HCT116 (cell line): Measurements from ENCODE around the gene ERG. TPM values are rescaled to one million over a fixed set of nuclear protein-coding genes. Genes with fewer than 3 reads are reported as not detected.

ENCODE experiments used
- ATAC-seq: fragments of 200-7000 bp; cut with Tn5 transposase; 2 replicates; pipeline ENCODE4 v1.9.1; 2020; ENCODE audit warnings: mild to moderate bottlenecking, moderate library complexity
- BruUV-seq: library from RNA; stranded (reverse); fragments of 400-500 nt; replicated peaks from 2 replicates; lab custom pipeline; 2021; lab: Mats Ljungman, UMichigan
- CTCF ChIA-PET: fragments of 300-600 bp; sonication (Branson Sonifier 250); formaldehyde crosslinking; loops from one replicate; lab custom pipeline; 2021; ENCODE audit warnings: antibody characterized with exemption; lab: Charles Lee
- POLR2A ChIA-PET: fragments of 300-600, 350-600 bp; sonication (Branson Sonifier 250); formaldehyde crosslinking; loops from one replicate; lab custom pipeline; 2021; ENCODE audit warnings: antibody characterized with exemption; lab: Charles Lee
- RAD21 ChIA-PET, 2 experiments: fragments of 300-600 bp; sonication (Branson Sonifier 250); formaldehyde crosslinking; loops; one replicate each; lab custom pipeline; 2023; ENCODE audit warnings: low total read pairs in 2 of 2; ENCODE audit not compliant: uncharacterized antibody in 2 of 2, unreplicated experiment in 2 of 2, low non-redundant PET in 1 of 2; lab: Charles Lee
- DNase-seq: peaks from one replicate; pipeline ENCODE4 v3.0.0-alpha.2; 2010; ENCODE audit warnings: low read depth, low spot score
- H2AFZ ChIP-seq: fragments of 200-600 bp; shearing (Covaris generic), sonication (generic); 2 replicates; pipeline ENCODE4 v1.6.1; 2017; ENCODE audit warnings: low read depth, mixed run types, mixed read lengths, antibody characterized with exemption, low read length; ENCODE audit not compliant: poor library complexity, severe bottlenecking
- H3K27ac ChIP-seq: 2 replicates; pipeline ENCODE4 v1.5.1; 2012; ENCODE audit warnings: low read depth, low read length
- H3K27me3 ChIP-seq: fragments of 200-600 bp; sonication (generic); 2 replicates; pipeline ENCODE4 v1.6.1; 2016; ENCODE audit warnings: mixed run types, low read length, mixed read lengths; ENCODE audit not compliant: insufficient read depth
- H3K36me3 ChIP-seq, 2 experiments: fragments of 200-500 bp in 1 of 2; fragments of 200-600 bp in 1 of 2; sonication (Bioruptor generic) in 1 of 2; sonication (generic) in 1 of 2; 2 replicates each; pipeline versions ENCODE4 v1.5.1 to v1.6.1; 2014 to 2016; ENCODE audit warnings: low read length in 2 of 2, inconsistent platforms in 1 of 2, mixed read lengths in 1 of 2, mixed run types in 1 of 2; ENCODE audit not compliant: insufficient read depth in 2 of 2, control insufficient read depth in 1 of 2
- H3K4me1 ChIP-seq, 2 experiments: fragments of 200-600 bp in 1 of 2; sonication (generic) in 1 of 2; 2 replicates each; pipeline versions ENCODE4 v1.5.1 to v1.6.1; 2012 to 2017; ENCODE audit warnings: low read length in 2 of 2, inconsistent platforms in 1 of 2, mild to moderate bottlenecking in 1 of 2, mixed read lengths in 1 of 2, mixed run types in 1 of 2, moderate library complexity in 1 of 2; ENCODE audit not compliant: insufficient read depth in 2 of 2, control insufficient read depth in 1 of 2
- H3K4me2 ChIP-seq: fragments of 200-600 bp; sonication (generic); 2 replicates; pipeline ENCODE4 v1.6.1; 2017; ENCODE audit warnings: mixed run types, low read length, mixed read lengths
- H3K4me3 ChIP-seq, 2 experiments: fragments of 200-600 bp in 1 of 2; sonication (generic) in 1 of 2; replicated peaks in 1 of 2; 2 replicates each; pipeline ENCODE4 v1.5.1; 2011 to 2016; ENCODE audit warnings: low read length in 2 of 2, control low read depth in 1 of 2, low read depth in 1 of 2, mild to moderate bottlenecking in 1 of 2, mixed read lengths in 1 of 2, mixed run types in 1 of 2
- H3K79me2 ChIP-seq: fragments of 200-600 bp; sonication (generic); 2 replicates; pipeline ENCODE4 v1.6.1; 2017; ENCODE audit warnings: mild to moderate bottlenecking, mixed run types, low read length, moderate library complexity, mixed read lengths; ENCODE audit not compliant: insufficient read depth
- H3K9ac ChIP-seq: fragments of 200-600 bp; sonication (generic); 2 replicates; pipeline ENCODE4 v1.6.1; 2016; ENCODE audit warnings: low read length, mixed read lengths
- H3K9me2 ChIP-seq: fragments of 200-600 bp; sonication (generic), shearing (Covaris generic); 2 replicates; pipeline ENCODE4 v1.6.1; 2017; ENCODE audit warnings: mixed run types, mild to moderate bottlenecking, moderate library complexity; ENCODE audit not compliant: insufficient read depth
- H3K9me3 ChIP-seq, 2 experiments: fragments of 200-500 bp in 1 of 2; fragments of 200-600 bp in 1 of 2; sonication (Bioruptor generic) in 1 of 2; sonication (generic) in 1 of 2; 2 replicates each; pipeline ENCODE4 v1.6.1; 2014 to 2017; ENCODE audit warnings: low read length in 2 of 2, mixed read lengths in 2 of 2, inconsistent platforms in 1 of 2, low read depth in 1 of 2, mild to moderate bottlenecking in 1 of 2, mixed run types in 1 of 2, moderate library complexity in 1 of 2; ENCODE audit not compliant: control insufficient read depth in 1 of 2, insufficient read depth in 1 of 2
- H4K20me1 ChIP-seq: fragments of 200-600 bp; sonication (generic), shearing (Covaris generic); 2 replicates; pipeline ENCODE4 v1.6.1; 2017; ENCODE audit warnings: mixed run types, mild to moderate bottlenecking, moderate library complexity; ENCODE audit not compliant: insufficient read depth
- CTCF ChIP-seq, 3 experiments: fragments of 200-600 bp in 1 of 3; sonication (generic) in 1 of 3; IDR thresholded peaks in 2 of 3; conservative IDR thresholded peaks in 1 of 3; 2 replicates each; pipeline ENCODE4 v1.5.1; 2012 to 2017; ENCODE audit warnings: low read depth in 2 of 3, low read length in 2 of 3, antibody characterized with exemption in 1 of 3, borderline replicate concordance in 1 of 3, control low read depth in 1 of 3, mild to moderate bottlenecking in 1 of 3, mixed read lengths in 1 of 3, mixed run types in 1 of 3, moderate library complexity in 1 of 3; ENCODE audit not compliant: insufficient read depth in 1 of 3
- EGR1 ChIP-seq: IDR thresholded peaks from 2 replicates; pipeline ENCODE4 v1.6.1; 2012; ENCODE audit warnings: low read depth
- EZH2 ChIP-seq: fragments of 200-600 bp; sonication (generic); IDR thresholded peaks from 2 replicates; pipeline ENCODE4 v1.6.1; 2017; ENCODE audit warnings: antibody characterized with exemption, mixed run types
- MAX ChIP-seq: IDR thresholded peaks from 2 replicates; pipeline ENCODE4 v1.6.1; 2012
- SRF ChIP-seq: IDR thresholded peaks from 2 replicates; pipeline ENCODE4 v1.6.1; 2012; ENCODE audit warnings: low read depth
- TCF7L2 ChIP-seq: IDR thresholded peaks from 2 replicates; pipeline ENCODE4 v1.7.0; 2011; ENCODE audit warnings: borderline replicate concordance, inconsistent platforms; ENCODE audit not compliant: insufficient read depth, insufficient read length; ENCODE audit errors: extremely low read depth
- ZBTB33 ChIP-seq: IDR thresholded peaks from 2 replicates; pipeline ENCODE4 v1.6.1; 2011; ENCODE audit warnings: mild to moderate bottlenecking, low read length, moderate library complexity; ENCODE audit not compliant: insufficient replicate concordance; ENCODE audit errors: extremely low read depth
- intact Hi-C: fragments of 100-400 bp; cut with micrococcal nuclease; formaldehyde crosslinking; loops from 2 replicates; pipeline ENCODE4 v1.10.0; 2022
- total RNA-seq: library from RNA; stranded (reverse); gene quantifications from one replicate; pipeline ENCODE4 v1.2.1, GENCODE V29; 2021; ENCODE audit not compliant: unreplicated experiment

ERG gene
- total RNA-seq, 1 experiment from 2014 or later = 0.17 TPM

GRCh38 chr21:38436341-38436740 is 61.9 kb downstream of the ERG start (continued):
- no peak for TF ChIP-seq ZBTB33
- TF ChIP-seq CTCF (IDR thresholded peaks at IDR 0.05 in 2 of 3, conservative IDR thresholded peaks at IDR 0.05 in 1 of 3; ENCODE audit: borderline replicate concordance in 1 of 3, insufficient read depth in 1 of 3, low read depth in 2 of 3, low read length in 2 of 3) = no peak
- no peak for TF ChIP-seq SRF
- no peak for TF ChIP-seq EZH2
- TF ChIP-seq, all 23 proteins: peak for 0

- BruUV-seq = no TSS peak
- Histone ChIP-seq H3K9me3 (no peaks in the 10 kb centered on the region), H3K9ac (no peak overlapping the region), H3K36me3 (no peaks in the 10 kb centered on the region), H4K20me1 (no peaks in the 10 kb centered on the region), H3K4me2 (no peak overlapping the region), H3K27ac (no peak overlapping the region), H2AFZ (no peak overlapping the region), H3K4me1 (no peaks in the 10 kb centered on the region), H3K4me3 (no peak overlapping the region), H3K27me3 (no peaks in the 10 kb centered on the region; the same call in 1 of the 2 replicates), H3K79me2 (no peaks in the 10 kb centered on the region), H3K9me2 (no peaks in the 10 kb centered on the region)
- POLR2A ChIA-PET = no interaction called here
- ATAC-seq (no peak), DNase-seq (no peak)
- RAD21 ChIA-PET = no interaction called here
- CTCF ChIA-PET = no interaction called here
- intact Hi-C loops = no loop called here
- no peak for TF ChIP-seq MAX
- TF ChIP-seq TCF7L2 = no peak
- no peak for TF ChIP-seq EGR1
Measured at GRCh38 chr21:38434913-38435533, 63.3 kb downstream of the ERG start.
